ENCODE measurements around the gene ODF4.

ODF4 gene

GRCh38 chr17:8300627-8301242 is 38.9 kb upstream of the ODF4 start:
- no peak overlapping the region for H3K4me3 ChIP-seq (ENCODE audit: low read length)
- peak; percentile 92 for TF ChIP-seq CTCF (IDR thresholded peaks at IDR 0.05; ENCODE audit: insufficient read depth, low read depth, low read length, missing control alignments)
- DNase-seq (ENCODE audit: low read depth), result peak; percentile 74

GRCh38 chr17:8310601-8311123 is 29.0 kb upstream of the ODF4 start:
- no peak overlapping the region for H3K4me3 ChIP-seq (ENCODE audit: low read length)
- no peak for TF ChIP-seq CTCF (IDR thresholded peaks at IDR 0.05; ENCODE audit: insufficient read depth, low read depth, low read length, missing control alignments)
- DNase-seq (ENCODE audit: low read depth), result no peak

GRCh38 chr17:8311131-8311790 is 28.4 kb upstream of the ODF4 start:
- TF ChIP-seq CTCF (IDR thresholded peaks at IDR 0.05; ENCODE audit: insufficient read depth, low read depth, low read length, missing control alignments), result no peak
- H3K4me3 ChIP-seq (ENCODE audit: low read length), result no peak overlapping the region
- no peak for DNase-seq (ENCODE audit: low read depth)

- H3K4me3 ChIP-seq (ENCODE audit: low read length), result no peak overlapping the region
- no peak for DNase-seq (ENCODE audit: low read depth)
- no peak for TF ChIP-seq CTCF (IDR thresholded peaks at IDR 0.05; ENCODE audit: insufficient read depth, low read depth, low read length, missing control alignments)
Measured at GRCh38 chr17:8312251-8312650, 27.4 kb upstream of the ODF4 start.

- H3K4me3 ChIP-seq (ENCODE audit: low read length), result no peak overlapping the region
- DNase-seq (ENCODE audit: low read depth), result no peak
- no peak for TF ChIP-seq CTCF (IDR thresholded peaks at IDR 0.05; ENCODE audit: insufficient read depth, low read depth, low read length, missing control alignments)
Measured at GRCh38 chr17:8312726-8313600, 26.7 kb upstream of the ODF4 start.

GRCh38 chr17:8314797-8315763 is 24.6 kb upstream of the ODF4 start:
- H3K4me3 ChIP-seq (ENCODE audit: low read length), result no peak overlapping the region
- TF ChIP-seq CTCF (IDR thresholded peaks at IDR 0.05; ENCODE audit: insufficient read depth, low read depth, low read length, missing control alignments), result no peak
- no peak for DNase-seq (ENCODE audit: low read depth)
